ENCODE measurements around the gene C3orf22.
A peak's percentile ranks its signal among the peaks of the same experiment; 100 is the strongest.

The C3orf22 gene

DNA sequence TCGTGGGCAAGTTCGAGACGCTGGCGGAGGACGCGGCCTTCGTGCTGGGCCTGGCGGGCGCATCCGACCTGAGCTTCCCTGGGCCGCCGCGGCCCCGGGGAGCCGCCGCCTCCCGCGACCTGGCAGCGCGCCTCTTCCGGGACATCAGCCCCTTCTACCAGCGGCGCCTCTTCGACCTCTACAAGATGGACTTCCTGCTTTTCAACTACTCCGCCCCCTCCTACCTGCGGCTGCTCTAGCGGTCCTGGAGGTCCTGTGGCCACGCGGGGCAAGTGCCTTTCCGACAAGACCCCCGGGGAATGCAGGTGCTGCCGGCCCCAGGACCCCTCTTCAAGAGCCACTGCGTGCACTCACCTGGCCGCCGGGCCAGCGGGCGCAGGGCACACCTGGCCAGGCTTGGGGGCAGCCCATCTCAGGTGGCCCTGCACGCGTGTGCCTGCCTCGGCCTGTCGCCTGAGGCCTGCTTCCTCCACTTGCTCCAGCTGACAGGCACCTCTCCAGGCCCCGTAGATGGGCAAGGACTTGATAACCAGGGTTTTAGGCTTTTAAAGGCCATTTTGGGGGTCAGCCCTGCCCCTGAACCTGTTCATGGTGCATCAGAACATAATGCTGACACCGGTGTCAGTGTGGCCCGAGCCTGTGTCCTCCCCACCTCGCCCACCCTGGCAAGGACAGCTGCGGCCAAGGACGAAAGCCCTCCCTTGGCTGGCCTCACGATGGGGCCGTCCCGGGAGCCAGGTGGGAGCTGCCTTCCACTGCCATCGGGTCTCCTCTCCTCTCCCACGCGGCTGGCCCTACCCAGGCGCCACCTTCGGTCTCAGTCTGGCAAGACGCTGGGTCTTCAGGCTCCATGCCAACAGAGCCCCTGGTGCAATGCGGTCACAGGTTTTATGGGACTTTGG is 16.1 kb downstream of the C3orf22 start:
- Histone ChIP-seq H4K20me1 (ENCODE audit: insufficient read depth, low read length, poor library complexity, severe bottlenecking) (no peaks in the 10 kb centered on the region), H3K4me1 (ENCODE audit: insufficient read depth, low read length, poor library complexity, severe bottlenecking) (peaks cover 50% of the 10 kb centered on the region), H2AFZ (ENCODE audit: low read length) (no peak overlapping the region), H3K4me2 (ENCODE audit: low read depth, low read length, poor library complexity, severe bottlenecking) (no peak overlapping the region), H3K9ac (ENCODE audit: low read depth, low read length, poor library complexity, severe bottlenecking) (no peak overlapping the region), H3K9me3 (ENCODE audit: insufficient read depth, low read depth, low read length) (no peaks in the 10 kb centered on the region), H3K79me2 (ENCODE audit: insufficient read depth, low read length) (no peaks in the 10 kb centered on the region), H3K4me3 (ENCODE audit: low read length, poor library complexity, severe bottlenecking) (no peak overlapping the region), H3K9me2 (replicated peaks; ENCODE audit: low read depth, low read length) (no peaks in the 10 kb centered on the region), H3K27me3 (ENCODE audit: insufficient read depth, low read length, poor library complexity, severe bottlenecking) (no peaks in the 10 kb centered on the region), H3K36me3 (ENCODE audit: insufficient read depth, low read length) (no peaks in the 10 kb centered on the region), H3F3A (ENCODE audit: low read depth) (peaks cover 6% of the 10 kb centered on the region; the same call in 1 of the 2 replicates)
- TF ChIP-seq, protein P1, sequence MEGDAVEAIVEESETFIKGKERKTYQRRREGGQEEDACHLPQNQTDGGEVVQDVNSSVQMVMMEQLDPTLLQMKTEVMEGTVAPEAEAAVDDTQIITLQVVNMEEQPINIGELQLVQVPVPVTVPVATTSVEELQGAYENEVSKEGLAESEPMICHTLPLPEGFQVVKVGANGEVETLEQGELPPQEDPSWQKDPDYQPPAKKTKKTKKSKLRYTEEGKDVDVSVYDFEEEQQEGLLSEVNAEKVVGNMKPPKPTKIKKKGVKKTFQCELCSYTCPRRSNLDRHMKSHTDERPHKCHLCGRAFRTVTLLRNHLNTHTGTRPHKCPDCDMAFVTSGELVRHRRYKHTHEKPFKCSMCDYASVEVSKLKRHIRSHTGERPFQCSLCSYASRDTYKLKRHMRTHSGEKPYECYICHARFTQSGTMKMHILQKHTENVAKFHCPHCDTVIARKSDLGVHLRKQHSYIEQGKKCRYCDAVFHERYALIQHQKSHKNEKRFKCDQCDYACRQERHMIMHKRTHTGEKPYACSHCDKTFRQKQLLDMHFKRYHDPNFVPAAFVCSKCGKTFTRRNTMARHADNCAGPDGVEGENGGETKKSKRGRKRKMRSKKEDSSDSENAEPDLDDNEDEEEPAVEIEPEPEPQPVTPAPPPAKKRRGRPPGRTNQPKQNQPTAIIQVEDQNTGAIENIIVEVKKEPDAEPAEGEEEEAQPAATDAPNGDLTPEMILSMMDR (conservative IDR thresholded peaks at IDR 0.05; ENCODE audit: low read length), result no peak
- TF ChIP-seq EZH2phosphoT487 (IDR thresholded peaks at IDR 0.05; ENCODE audit: borderline replicate concordance), result no peak

DNA sequence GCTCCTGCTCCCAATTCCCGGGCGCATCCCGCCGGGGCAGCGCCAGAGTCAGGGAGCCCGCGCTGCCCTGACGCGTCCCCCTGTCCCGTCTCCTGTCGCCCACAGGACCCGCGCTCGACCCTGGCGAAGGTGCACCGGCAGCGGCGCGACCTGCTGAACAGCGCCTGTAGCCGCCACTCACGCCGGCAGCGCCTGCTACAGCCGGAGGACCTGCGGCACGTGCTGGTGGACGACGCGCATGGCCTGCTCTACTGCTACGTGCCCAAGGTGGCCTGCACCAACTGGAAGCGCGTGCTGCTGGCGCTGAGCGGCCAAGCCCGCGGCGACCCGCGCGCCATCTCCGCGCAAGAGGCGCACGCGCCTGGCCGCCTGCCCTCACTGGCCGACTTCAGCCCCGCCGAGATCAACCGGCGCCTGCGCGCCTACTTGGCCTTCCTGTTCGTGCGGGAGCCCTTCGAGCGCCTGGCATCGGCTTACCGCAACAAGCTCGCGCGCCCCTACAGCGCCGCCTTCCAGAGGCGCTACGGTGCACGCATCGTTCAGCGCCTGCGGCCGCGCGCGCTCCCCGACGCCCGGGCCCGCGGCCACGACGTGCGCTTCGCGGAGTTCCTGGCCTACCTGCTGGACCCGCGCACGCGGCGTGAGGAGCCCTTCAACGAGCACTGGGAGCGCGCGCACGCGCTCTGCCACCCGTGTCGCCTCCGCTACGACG is 16.9 kb downstream of the C3orf22 start:
- Histone ChIP-seq H3K4me2 (ENCODE audit: low read depth, low read length, poor library complexity, severe bottlenecking) (peak overlapping the region; percentile 43), H3K9ac (ENCODE audit: low read depth, low read length, poor library complexity, severe bottlenecking) (peak overlapping the region; percentile 61), H3K79me2 (ENCODE audit: insufficient read depth, low read length) (no peaks in the 10 kb centered on the region), H3F3A (ENCODE audit: low read depth) (peaks cover 6% of the 10 kb centered on the region; the same call in 1 of the 2 replicates), H4K20me1 (ENCODE audit: insufficient read depth, low read length, poor library complexity, severe bottlenecking) (no peaks in the 10 kb centered on the region), H2AFZ (ENCODE audit: low read length) (no peak overlapping the region), H3K27me3 (ENCODE audit: insufficient read depth, low read length, poor library complexity, severe bottlenecking) (no peaks in the 10 kb centered on the region), H3K9me3 (ENCODE audit: insufficient read depth, low read depth, low read length) (no peaks in the 10 kb centered on the region), H3K4me3 (ENCODE audit: low read length, poor library complexity, severe bottlenecking) (no peak overlapping the region), H3K9me2 (replicated peaks; ENCODE audit: low read depth, low read length) (no peaks in the 10 kb centered on the region), H3K4me1 (ENCODE audit: insufficient read depth, low read length, poor library complexity, severe bottlenecking) (peaks cover 58% of the 10 kb centered on the region), H3K36me3 (ENCODE audit: insufficient read depth, low read length) (no peaks in the 10 kb centered on the region)
- no peak for TF ChIP-seq EZH2phosphoT487 (IDR thresholded peaks at IDR 0.05; ENCODE audit: borderline replicate concordance)
- TF ChIP-seq, protein P1 (conservative IDR thresholded peaks at IDR 0.05; ENCODE audit: low read length), result no peak

DNA sequence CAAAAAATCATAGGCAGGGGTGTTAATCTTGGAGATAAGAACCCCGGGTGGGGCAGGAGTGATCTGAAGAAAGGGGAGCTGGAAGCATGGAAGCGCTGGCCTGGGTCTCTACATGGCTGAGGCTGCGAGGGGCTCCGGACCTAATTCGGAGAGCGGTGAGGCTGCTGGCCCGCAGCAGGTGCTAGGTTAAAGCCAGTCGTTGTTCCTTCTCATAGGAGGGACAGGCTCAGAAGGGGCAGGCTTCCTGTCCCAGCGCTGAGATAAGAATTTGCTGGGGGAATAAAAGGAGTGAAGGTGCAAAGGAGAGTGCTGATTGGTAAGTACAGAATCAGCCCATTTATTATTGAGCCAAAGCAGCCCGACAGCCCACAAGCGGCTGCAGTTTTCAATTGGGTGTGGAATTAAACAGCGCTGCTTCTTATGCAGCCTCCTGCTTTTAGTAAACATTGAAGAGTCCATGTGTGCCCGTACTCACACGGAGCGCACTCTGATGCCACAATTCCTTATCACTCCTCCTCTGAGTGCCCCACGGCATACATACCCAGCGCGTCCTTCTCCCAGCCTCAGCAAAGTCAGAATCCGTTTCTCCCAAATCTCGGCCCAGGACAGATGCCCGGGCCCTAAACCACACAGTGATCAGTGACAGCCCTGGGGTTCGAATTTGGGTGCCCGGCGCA is 17.6 kb downstream of the C3orf22 start:
- peak overlapping the region; percentile 61 for H3K9ac ChIP-seq (ENCODE audit: low read depth, low read length, poor library complexity, severe bottlenecking)

More for the DNA sequence above, 17.6 kb downstream of the C3orf22 start:
- H3K4me2 ChIP-seq (ENCODE audit: low read depth, low read length, poor library complexity, severe bottlenecking), result peak overlapping the region; percentile 43
- H3K4me1 ChIP-seq (ENCODE audit: insufficient read depth, low read length, poor library complexity, severe bottlenecking), result peaks cover 60% of the 10 kb centered on the region
- no peaks in the 10 kb centered on the region for H3K27me3 ChIP-seq (ENCODE audit: insufficient read depth, low read length, poor library complexity, severe bottlenecking)
- H3K36me3 ChIP-seq (ENCODE audit: insufficient read depth, low read length), result no peaks in the 10 kb centered on the region
- peak overlapping the region; percentile 21 for H3K4me3 ChIP-seq (ENCODE audit: low read length, poor library complexity, severe bottlenecking)
- no peaks in the 10 kb centered on the region for H4K20me1 ChIP-seq (ENCODE audit: insufficient read depth, low read length, poor library complexity, severe bottlenecking)
- no peaks in the 10 kb centered on the region for H3K9me3 ChIP-seq (ENCODE audit: insufficient read depth, low read depth, low read length)
- H2AFZ ChIP-seq (ENCODE audit: low read length), result no peak overlapping the region
- TF ChIP-seq EZH2phosphoT487 (IDR thresholded peaks at IDR 0.05; ENCODE audit: borderline replicate concordance), result no peak
- TF ChIP-seq, protein P1 (conservative IDR thresholded peaks at IDR 0.05; ENCODE audit: low read length), result no peak
- H3F3A ChIP-seq (ENCODE audit: low read depth), result peaks cover 6% of the 10 kb centered on the region; the same call in 1 of the 2 replicates
- H3K79me2 ChIP-seq (ENCODE audit: insufficient read depth, low read length), result no peaks in the 10 kb centered on the region
- H3K9me2 ChIP-seq (replicated peaks; ENCODE audit: low read depth, low read length), result no peaks in the 10 kb centered on the region

Data from Loucy (cell line).